Fibroblast of the conjunctiva (primary cell): ENCODE results near the gene TSPAN18.

Source experiments
- DNase-seq: peaks from one replicate; pipeline ENCODE4 v3.0.0-alpha.2; 2010; ENCODE audit warnings: low read depth

The TSPAN18 gene

GRCh38 chr11:44889266-44889665 lies 162.5 kb downstream of the TSPAN18 start:
- no peak for DNase-seq

GRCh38 chr11:44892843-44893242 lies 166.1 kb downstream of the TSPAN18 start:
- no peak for DNase-seq

DNA sequence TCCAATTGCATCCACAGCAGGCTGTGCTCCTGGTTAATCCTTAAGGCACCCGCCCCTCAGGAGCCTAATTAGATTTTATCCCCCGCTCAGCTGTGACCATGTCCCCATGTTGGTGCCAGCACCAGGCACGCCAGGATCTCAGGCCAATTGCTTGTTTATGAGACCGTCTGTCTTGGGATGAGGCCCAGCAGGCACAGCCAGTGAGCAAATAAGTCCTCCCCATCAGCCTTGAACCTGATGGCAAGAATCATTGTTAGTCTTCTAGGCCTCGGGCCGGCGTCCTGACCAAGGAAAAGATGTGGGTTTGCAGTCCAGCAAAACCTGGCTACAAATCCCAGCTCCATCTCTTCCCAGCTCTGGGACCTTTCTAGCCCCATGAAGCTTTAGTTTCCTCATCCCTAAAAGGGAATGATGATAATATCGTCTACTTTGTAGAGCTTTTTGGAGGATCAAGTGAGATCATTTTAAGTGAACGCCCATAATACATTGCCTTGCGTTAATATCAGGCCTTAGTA lies 166.6 kb downstream of the TSPAN18 start:
- DNase-seq: no peak

GRCh38 chr11:44893846-44894617 lies 167.3 kb downstream of the TSPAN18 start:
- peak; percentile 54 for DNase-seq

DNA sequence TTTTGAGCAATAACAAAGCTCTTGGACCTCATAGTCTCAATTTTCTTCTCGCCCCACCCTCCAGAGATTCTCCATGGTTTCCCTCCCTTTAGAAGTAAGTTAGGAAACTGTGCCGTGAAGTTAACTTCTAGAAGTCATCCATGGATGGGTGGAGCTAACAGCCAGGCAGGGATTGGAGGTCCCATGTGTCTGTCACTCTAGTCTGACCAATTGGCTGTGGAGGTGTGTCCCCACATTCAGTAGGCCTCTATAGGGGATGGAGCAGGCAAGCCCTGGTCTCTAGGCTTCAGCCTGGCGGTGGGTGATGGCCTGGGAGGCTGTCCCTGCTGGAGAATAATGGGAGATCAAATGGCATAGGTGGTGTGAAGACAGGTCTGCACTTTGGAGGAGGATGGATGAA lies 173.2 kb downstream of the TSPAN18 start:
- peak; percentile 12 for DNase-seq

DNA sequence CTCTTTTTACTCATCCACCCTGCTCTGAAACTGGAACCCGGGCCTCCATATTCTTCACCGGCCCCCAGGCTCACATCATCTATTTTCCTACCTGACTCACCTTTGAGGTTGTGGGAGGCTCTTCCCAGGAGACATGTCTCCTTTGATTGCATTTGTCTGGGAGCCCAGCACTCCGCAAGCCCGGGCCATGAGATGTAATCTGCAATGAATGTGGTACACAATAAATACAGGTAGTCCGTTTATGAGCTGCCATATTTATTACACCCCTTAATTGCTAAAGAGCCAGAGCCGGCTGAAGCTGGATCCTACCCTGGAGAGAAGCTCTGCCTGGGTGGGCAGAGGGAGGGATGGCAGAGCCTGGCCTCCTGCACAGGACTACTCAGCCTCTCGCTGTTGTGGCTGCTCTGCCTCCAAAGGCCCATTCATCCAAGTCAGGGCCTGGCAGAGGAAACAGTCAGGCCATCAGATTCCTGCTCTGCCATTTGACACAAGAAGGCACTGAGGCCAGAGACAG lies 174.4 kb downstream of the TSPAN18 start:
- DNase-seq: no peak

- DNase-seq: no peak
Measured at GRCh38 chr11:44901786-44902185, 175.0 kb downstream of the TSPAN18 start.

- DNase-seq: no peak
Measured at GRCh38 chr11:44903035-44903434, 176.3 kb downstream of the TSPAN18 start.

- no peak for DNase-seq
Measured at GRCh38 chr11:44903518-44903917, 176.8 kb downstream of the TSPAN18 start.

DNA sequence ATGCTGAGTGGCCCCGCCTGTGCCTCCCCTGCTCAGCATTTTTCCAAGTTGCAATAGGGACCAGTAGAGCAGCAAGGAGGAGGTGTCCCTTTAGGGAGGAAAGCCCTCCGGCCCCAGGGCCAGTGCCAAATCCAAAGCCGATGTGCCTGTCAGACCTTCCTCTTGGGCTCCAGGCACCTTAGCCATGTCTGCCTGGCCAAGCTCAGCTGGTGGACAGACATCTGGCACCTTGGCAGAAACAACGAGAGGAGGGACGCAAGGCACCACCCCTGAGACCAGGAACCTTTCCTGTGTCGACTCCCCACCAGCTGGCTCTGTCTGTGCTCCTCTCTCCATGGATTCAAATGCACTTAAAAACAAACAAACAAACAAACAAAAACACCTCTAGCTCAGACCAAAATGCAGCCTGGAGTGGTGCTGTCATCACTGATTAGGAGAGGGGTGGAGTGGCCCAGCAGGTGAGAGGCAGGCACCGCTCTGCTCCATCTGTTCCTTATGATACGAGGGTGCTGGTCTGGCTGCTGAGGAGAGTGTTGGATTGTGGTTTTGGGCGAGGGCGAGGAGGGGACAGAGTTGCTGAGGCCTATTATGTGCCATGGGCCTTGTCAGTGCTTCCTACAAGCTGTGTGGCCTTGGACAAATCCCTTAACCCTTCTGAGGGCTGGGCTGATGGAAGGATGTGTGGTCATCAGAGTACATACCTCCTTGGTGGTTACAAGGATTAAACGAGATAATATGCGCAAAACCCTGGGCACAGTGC lies 177.7 kb downstream of the TSPAN18 start:
- DNase-seq: no peak

DNA sequence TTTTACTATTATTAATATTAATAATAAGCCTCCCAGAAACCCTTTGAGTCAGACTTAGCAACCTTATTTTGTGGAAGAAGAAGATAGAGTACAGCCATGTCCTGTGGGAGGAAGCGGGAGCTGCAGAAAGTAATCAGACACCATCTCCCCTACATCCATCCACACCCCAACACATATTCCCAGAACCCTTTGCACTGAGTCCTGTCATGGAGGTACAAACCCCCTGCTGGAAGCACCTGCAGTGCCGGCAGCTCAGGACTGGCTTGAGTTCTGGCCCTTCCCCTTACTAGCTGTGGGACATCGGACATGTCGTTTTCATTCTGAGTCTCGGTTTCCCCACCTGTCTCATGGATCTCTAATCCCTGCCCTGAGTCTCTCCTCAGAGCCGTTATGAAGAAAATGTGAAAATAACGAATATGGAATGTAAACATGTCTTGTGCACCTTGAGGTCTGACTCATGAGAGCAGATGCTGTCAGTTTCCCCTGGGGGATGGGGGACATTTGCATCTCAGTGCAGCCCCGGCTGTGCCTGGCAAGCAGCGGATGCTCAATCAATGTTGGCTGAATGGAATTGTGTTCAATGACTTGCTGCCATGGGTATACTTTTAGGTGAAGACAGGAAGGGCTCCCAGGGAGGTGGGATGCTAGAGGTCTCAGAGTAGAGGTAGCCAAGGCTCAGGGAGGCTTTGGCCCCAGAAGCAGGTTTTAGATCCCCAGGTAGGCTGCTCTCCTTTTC lies 178.5 kb downstream of the TSPAN18 start:
- no peak for DNase-seq

DNA sequence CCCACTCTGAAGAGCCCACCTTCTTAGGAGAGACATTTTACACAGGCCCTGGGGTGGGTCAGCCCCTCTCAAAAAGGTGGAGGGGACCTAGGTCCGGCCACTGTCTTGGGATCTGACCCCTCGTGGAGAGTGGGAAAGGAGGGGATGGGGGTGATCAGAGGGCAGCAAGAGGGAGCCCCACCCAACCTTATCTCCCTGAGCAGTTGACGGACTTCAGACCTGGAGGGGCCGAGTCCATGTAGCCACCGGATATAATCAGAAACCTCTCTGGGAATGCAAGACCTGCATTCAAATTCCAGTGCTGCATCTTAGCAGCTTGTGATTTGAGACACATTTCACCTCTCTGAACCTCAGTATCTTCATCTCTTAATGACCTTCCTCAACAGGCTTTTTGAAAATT lies 179.9 kb downstream of the TSPAN18 start:
- no peak for DNase-seq

- DNase-seq: no peak
Measured at GRCh38 chr11:44909557-44909956, 182.8 kb downstream of the TSPAN18 start.

GRCh38 chr11:44910591-44910990 lies 183.8 kb downstream of the TSPAN18 start:
- no peak for DNase-seq

GRCh38 chr11:44911029-44911814 lies 184.5 kb downstream of the TSPAN18 start:
- DNase-seq: peak; percentile 62

GRCh38 chr11:44912270-44912987 lies 185.7 kb downstream of the TSPAN18 start:
- no peak for DNase-seq

DNA sequence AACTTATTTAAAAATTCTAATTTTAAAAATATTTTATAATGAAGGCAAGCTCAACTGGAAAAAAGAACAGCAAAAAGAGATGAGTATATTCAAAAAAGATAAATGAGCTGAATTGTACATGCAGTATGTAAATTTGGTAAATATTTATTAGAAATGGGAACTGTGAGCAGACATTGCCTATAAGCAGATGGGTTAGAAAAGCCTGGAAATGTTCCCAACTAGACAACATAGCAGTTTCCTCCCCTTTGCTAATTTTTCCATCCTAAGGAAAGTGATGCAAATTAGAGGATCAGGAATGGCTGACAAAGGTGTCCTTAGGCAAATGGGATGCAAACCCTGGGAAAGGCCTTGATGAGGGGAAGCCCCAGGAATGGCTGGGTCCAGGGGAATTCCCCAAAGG lies 186.7 kb downstream of the TSPAN18 start:
- no peak for DNase-seq

DNA sequence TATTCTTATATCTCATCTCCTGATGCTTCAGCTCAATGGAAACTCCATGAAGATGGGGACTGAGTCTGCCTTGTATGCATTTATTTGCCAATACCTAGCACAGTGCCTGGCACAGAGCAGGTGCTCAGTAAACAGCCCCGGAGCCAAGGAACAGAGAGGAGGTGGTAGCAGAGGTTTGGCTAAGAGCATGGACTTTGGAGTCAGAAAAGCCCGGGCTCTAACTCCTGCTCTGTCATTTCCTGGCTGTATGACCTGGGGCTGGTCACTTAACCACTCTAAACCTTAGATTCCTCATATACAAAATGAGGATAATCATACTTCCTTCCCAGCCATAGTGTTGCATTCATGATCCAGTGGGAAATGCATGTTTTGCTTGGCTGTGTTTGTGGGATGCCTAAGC lies 187.3 kb downstream of the TSPAN18 start:
- DNase-seq: no peak

- no peak for DNase-seq
Measured at GRCh38 chr11:44915004-44915403, 188.2 kb downstream of the TSPAN18 start.

DNA sequence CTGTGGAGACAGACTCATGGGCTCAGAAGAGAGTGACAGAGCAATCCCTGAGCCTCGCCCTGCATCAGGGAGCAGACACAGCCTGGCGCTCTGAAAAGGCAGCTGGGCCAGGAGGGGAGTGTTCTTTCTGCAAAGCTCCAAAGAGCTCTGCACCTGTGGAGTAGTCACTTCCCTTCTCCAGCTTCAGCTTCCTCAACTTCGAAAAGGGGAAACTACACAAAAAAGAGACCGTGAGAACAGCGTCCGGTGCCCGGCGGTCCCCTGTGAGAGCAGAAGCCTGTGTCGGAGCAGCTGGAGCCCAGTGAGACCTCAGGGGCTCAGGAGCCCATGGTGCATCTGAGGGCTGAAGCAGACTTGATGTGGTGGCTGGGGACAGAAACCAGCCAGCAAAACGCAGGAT lies 188.9 kb downstream of the TSPAN18 start:
- DNase-seq: no peak

- DNase-seq: no peak
Measured at GRCh38 chr11:44916331-44916730, 189.6 kb downstream of the TSPAN18 start.
